Measurements from ENCODE around the gene FAM151B. TPM values are rescaled to one million over a fixed set of nuclear protein-coding genes. Genes with fewer than 3 reads are reported as not detected.
A peak's percentile ranks its signal among the peaks of the same experiment; 100 is the strongest.

The FAM151B gene
- total and polyA plus RNA-seq, 2 of the 13 experiments (the other 11 are each of a cell fraction or from before 2014, with no cell fraction given) = 0.61 to 1.0 TPM

GRCh38 chr5:80569961-80570786 lies 82.3 kb downstream of the FAM151B start, which contains the start of gene ANKRD34B (continued):
- no peak for TF ChIP-seq MED13 (CRISPR knock-in tag; IDR thresholded peaks at IDR 0.05)
- no peak for TF ChIP-seq SNAPC2 (CRISPR knock-in tag; IDR thresholded peaks at IDR 0.05)
- TF ChIP-seq ZNF354B (CRISPR knock-in tag; IDR thresholded peaks at IDR 0.05) = no peak
- TF ChIP-seq TCF12 (IDR thresholded peaks at IDR 0.05) = no peak
- no peak for TF ChIP-seq TCF12 (CRISPR knock-in tag; IDR thresholded peaks at IDR 0.05)
- TF ChIP-seq THAP11 (CRISPR knock-in tag; IDR thresholded peaks at IDR 0.05) = no peak
- peak; percentile 60; the same call in 1 of the 2 replicates for TF ChIP-seq ZFP91 (CRISPR knock-in tag; IDR thresholded peaks at IDR 0.05; ENCODE audit: borderline replicate concordance)
- peak; percentile 28; the same call in 1 of the 2 replicates for TF ChIP-seq ETV5 (CRISPR knock-in tag; IDR thresholded peaks at IDR 0.05; ENCODE audit: borderline replicate concordance)
- TF ChIP-seq ZNF800 (CRISPR knock-in tag; IDR thresholded peaks at IDR 0.05) = peak; percentile 100
- 0 out of 2 replicates have a peak, but pooled peaks have one; percentile 24 for TF ChIP-seq ZNF574 (CRISPR knock-in tag; IDR thresholded peaks at IDR 0.05)
- no peak for TF ChIP-seq CC2D1A (CRISPR knock-in tag; IDR thresholded peaks at IDR 0.05)
- TF ChIP-seq ZNF691 (CRISPR knock-in tag; IDR thresholded peaks at IDR 0.05; ENCODE audit: borderline replicate concordance, low read depth) = peak; percentile 72; the same call in 1 of the 2 replicates
- no peak for TF ChIP-seq ZBTB39 (CRISPR knock-in tag; IDR thresholded peaks at IDR 0.05)
- TF ChIP-seq ZNF124 (CRISPR knock-in tag; IDR thresholded peaks at IDR 0.05) = no peak
- TF ChIP-seq TBL1XR1 (IDR thresholded peaks at IDR 0.05; ENCODE audit: borderline replicate concordance, low read length, partially characterized antibody) = no peak
- no peak for TF ChIP-seq GRHL1 (CRISPR knock-in tag; conservative IDR thresholded peaks at IDR 0.05)
- TF ChIP-seq ZFP1 (CRISPR knock-in tag; IDR thresholded peaks at IDR 0.05) = no peak

Data from HepG2 (cell line).